ENCODE measurements around the gene THSD7B. TPM values are rescaled to one million over a fixed set of nuclear protein-coding genes. Genes with fewer than 3 reads are reported as not detected.

THSD7B gene
- total RNA-seq, 1 donor from 2014 or later: 0.81 TPM

DNA sequence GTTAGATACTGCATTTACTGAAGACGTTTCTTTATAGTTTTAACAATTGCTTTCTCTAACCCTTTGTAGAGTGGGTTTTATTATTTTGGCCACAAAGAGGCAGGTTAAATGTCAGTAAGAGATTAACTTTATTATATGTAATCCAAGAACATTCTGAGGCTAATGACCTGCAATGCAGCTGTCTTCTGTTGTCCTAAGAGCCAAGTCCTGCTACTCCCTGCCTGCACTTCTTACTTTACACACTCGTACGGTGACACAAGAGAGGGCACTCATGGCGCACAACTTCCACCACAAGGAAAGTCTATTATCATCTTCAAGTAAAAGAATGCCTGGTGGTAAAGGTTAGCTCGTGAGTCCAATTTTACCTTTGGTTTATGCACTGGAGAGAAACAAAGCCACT, 727.9 kb downstream of the THSD7B start:
- no peak for DNase-seq (ENCODE audit: low read depth)
- H3K4me3 ChIP-seq (ENCODE audit: low read depth, low read length): no peak overlapping the region
- TF ChIP-seq, protein P1, sequence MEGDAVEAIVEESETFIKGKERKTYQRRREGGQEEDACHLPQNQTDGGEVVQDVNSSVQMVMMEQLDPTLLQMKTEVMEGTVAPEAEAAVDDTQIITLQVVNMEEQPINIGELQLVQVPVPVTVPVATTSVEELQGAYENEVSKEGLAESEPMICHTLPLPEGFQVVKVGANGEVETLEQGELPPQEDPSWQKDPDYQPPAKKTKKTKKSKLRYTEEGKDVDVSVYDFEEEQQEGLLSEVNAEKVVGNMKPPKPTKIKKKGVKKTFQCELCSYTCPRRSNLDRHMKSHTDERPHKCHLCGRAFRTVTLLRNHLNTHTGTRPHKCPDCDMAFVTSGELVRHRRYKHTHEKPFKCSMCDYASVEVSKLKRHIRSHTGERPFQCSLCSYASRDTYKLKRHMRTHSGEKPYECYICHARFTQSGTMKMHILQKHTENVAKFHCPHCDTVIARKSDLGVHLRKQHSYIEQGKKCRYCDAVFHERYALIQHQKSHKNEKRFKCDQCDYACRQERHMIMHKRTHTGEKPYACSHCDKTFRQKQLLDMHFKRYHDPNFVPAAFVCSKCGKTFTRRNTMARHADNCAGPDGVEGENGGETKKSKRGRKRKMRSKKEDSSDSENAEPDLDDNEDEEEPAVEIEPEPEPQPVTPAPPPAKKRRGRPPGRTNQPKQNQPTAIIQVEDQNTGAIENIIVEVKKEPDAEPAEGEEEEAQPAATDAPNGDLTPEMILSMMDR (conservative IDR thresholded peaks at IDR 0.05; ENCODE audit: low read depth, low read length): no peak

DNA sequence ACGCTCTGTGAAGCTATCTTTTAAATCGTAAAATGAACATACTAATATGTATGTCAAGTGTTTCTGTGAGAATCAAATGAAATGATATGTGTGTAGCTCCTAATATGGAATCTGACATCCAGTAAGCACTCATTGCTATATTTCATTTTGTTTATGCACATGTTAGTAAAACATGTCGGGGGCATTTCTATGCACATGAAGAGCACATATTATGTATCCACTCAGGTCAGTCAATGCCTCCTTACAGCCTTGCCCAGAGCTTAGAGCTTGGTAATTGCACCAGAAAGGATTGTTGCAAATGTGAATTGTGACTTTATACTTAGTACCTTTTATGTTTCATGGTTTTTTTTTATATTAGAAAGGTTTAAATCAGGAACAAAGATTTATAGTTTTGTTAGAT, 735.3 kb downstream of the THSD7B start:
- no peak overlapping the region for H3K4me3 ChIP-seq (ENCODE audit: low read depth, low read length)
- TF ChIP-seq, protein P1 (conservative IDR thresholded peaks at IDR 0.05; ENCODE audit: low read depth, low read length): no peak
- no peak for DNase-seq (ENCODE audit: low read depth)

DNA sequence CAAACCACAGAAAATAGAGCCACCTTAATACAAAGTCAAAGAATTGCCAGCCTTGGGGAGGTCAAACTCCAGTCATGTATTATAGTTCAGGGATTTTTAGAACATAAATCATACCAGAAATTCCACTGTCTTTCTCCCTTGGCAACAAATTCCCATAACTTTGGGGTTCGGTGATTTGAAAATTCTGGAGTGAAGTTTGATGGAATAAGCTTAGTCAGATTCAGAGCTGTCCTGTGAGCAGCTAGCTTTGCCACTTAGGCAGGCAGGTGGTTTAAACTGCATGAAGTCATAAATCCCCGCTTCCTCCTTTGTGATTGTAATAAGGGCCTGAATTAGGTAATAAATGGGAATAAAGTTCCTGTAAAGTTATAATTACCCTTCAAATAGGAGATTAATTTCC, 741.9 kb downstream of the THSD7B start:
- TF ChIP-seq, protein P1 (conservative IDR thresholded peaks at IDR 0.05; ENCODE audit: low read depth, low read length): no peak
- no peak overlapping the region for H3K4me3 ChIP-seq (ENCODE audit: low read depth, low read length)
- no peak for DNase-seq (ENCODE audit: low read depth)

DNA sequence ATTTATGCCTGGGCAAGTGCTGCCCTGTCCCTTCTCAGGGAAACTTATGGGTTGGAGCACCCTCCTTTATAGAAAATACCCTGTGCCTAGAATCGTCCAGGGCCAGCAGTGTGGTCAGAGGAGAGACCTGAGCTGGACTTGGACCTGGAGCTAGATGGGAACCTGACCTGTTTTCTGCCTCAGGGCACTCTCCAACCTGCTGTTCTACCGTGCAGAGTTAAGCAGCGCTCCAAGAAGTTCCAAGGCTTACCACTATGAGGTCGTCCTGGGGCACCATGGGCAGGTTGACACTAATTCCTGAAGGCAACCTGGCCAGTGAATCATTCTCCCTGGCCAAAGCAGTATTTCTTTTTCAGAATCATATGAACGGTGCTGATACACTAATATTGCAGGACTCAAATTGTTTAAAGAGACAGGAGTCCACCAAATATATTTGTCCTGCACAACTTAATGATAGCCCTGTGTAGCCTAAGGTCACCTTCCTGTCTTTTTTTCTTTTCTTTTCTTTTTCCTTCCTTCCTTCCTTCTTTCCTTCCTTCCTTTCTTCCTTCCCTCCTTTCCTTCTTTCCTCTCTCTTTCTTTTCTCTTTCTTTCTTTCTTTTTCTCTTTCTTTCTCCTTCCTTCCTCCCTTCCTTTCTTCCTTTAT, 743.5 kb downstream of the THSD7B start:
- TF ChIP-seq, protein P1 (conservative IDR thresholded peaks at IDR 0.05; ENCODE audit: low read depth, low read length): no peak
- no peak for DNase-seq (ENCODE audit: low read depth)
- H3K4me3 ChIP-seq (ENCODE audit: low read depth, low read length): no peak overlapping the region

DNA sequence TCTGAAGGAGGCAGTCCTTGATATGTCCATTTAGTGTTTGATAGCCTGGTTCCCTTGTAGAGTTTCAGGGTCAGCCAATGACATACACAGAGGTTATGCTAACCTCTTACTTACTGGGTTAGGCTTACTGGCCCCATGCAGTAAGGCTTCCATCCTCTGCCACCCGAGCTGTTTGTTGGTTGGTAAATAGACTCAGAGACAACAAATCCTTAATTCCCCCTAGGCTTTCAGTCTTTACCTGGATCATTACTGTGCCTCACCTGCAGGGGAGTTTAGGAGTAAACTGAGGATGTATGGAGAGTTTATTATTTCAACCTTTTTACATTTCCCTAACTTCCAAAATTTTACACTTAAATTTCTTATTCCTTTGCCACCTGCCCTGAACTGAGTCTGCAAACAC, 746.2 kb downstream of the THSD7B start:
- H3K4me3 ChIP-seq (ENCODE audit: low read depth, low read length): no peak overlapping the region
- TF ChIP-seq, protein P1 (conservative IDR thresholded peaks at IDR 0.05; ENCODE audit: low read depth, low read length): no peak
- no peak for DNase-seq (ENCODE audit: low read depth)

DNA sequence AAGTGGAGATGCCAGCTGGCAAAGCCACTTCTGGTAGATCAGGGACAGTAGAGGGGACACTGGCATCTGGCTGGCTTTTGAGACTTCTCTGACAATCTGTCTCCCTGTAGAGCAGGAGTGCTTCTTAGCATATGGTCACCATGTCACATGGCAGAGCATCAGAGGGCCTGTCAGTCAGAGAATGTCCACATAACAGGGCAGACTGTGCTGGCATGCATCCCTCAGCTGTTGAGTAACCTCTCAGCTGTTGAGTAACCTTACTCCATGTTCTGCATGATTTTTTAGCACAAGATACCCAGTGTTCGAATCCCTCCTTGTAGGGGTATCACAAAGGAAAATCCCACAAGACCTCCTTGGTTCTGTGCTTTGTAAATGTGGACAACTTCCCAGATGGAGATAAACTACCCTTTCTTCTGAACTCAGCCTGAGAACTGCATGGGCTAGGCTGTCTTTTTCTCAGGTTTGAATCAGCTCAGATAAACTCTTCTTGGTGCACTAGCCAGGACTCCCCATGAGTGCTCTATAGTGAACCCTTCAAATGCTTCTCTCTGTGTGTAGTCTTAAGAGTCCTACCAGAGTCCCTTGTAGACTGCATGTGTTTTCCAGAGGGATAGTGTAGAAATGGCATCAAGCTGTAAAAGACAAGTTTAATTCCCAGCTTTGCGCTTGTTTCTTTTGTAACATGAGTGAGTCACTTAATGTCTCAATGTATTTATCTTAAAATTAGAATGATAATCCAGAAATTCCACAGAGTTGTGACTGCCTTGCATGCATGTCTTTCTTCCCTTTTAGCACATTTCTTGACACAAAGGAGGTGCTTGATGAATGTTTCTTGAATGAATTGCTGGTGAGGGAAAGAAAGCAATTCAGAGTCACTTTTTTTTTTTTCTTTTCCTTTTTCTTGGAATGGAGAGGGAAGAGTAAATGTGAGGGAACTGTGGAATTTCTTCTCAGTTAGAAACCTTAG, 756.6 kb downstream of the THSD7B start:
- no peak for DNase-seq (ENCODE audit: low read depth)
- TF ChIP-seq, protein P1 (conservative IDR thresholded peaks at IDR 0.05; ENCODE audit: low read depth, low read length): no peak
- no peak overlapping the region for H3K4me3 ChIP-seq (ENCODE audit: low read depth, low read length)
